SU-DHL-6 (cell line): ENCODE results near the gene RIOX2.

Experiments used
- H2AFZ ChIP-seq: fragments of 200-600 bp; sonication (generic); 2 replicates; pipeline ENCODE4 v1.6.1; 2014; ENCODE audit warnings: low read depth, mild to moderate bottlenecking, moderate library complexity, mixed read lengths, antibody characterized with exemption, low read length; ENCODE audit not compliant: severe bottlenecking
- H3F3A ChIP-seq: fragments of 200-600 bp; shearing (Covaris generic); 2 replicates; pipeline ENCODE4 v1.6.0; 2016; ENCODE audit warnings: antibody characterized with exemption, mild to moderate bottlenecking; ENCODE audit not compliant: insufficient read depth
- H3K27ac ChIP-seq: fragments of 200-600 bp; sonication (generic); 2 replicates; pipeline ENCODE4 v1.5.1; 2016; ENCODE audit warnings: low read depth, mild to moderate bottlenecking, low read length, moderate library complexity, mixed read lengths
- H3K27me3 ChIP-seq: fragments of 200-600 bp; sonication (generic), shearing (Covaris generic); 2 replicates; pipeline ENCODE4 v1.6.0; 2014; ENCODE audit warnings: mild to moderate bottlenecking, low read length
- H3K36me3 ChIP-seq: fragments of 200-600 bp; sonication (generic); 2 replicates; pipeline ENCODE4 v1.6.1; 2014; ENCODE audit warnings: mild to moderate bottlenecking, low read length, mixed read lengths
- H3K4me2 ChIP-seq: fragments of 300-600, 200-600 bp; shearing (Covaris generic), sonication (generic); 2 replicates; pipeline ENCODE4 v1.6.0; 2014; ENCODE audit warnings: low read length, low read depth, mild to moderate bottlenecking; ENCODE audit not compliant: poor library complexity, severe bottlenecking
- H3K4me3 ChIP-seq: fragments of 200-600 bp; sonication (generic); 2 replicates; pipeline ENCODE4 v1.5.1; 2014; ENCODE audit warnings: antibody characterized with exemption, low read length, mild to moderate bottlenecking, mixed read lengths; ENCODE audit not compliant: insufficient read depth, poor library complexity, severe bottlenecking
- H3K79me2 ChIP-seq: fragments of 200-600 bp; sonication (generic); 2 replicates; pipeline ENCODE4 v1.6.1; 2014; ENCODE audit warnings: mild to moderate bottlenecking, low read length, moderate library complexity; ENCODE audit not compliant: insufficient read depth
- H3K9ac ChIP-seq: fragments of 200-600 bp; sonication (generic); 2 replicates; pipeline ENCODE4 v1.7.0; 2014; ENCODE audit warnings: mild to moderate bottlenecking, low read length
- H3K9me2 ChIP-seq: fragments of 200-600 bp; sonication (generic); replicated peaks from 2 replicates; pipeline ENCODE4 v1.6.1; 2014; ENCODE audit warnings: low read length; ENCODE audit not compliant: insufficient read depth
- H3K9me3 ChIP-seq: fragments of 200-600 bp; sonication (generic); 2 replicates; pipeline ENCODE4 v1.6.1; 2014; ENCODE audit warnings: low read length, mixed read lengths; ENCODE audit not compliant: insufficient read depth
- H4K20me1 ChIP-seq: fragments of 200-600 bp; sonication (generic); 2 replicates; pipeline ENCODE4 v1.6.1; 2014; ENCODE audit warnings: low read depth, mild to moderate bottlenecking, antibody characterized with exemption, low read length, moderate library complexity, mixed read lengths
- CTCF ChIP-seq: fragments of 200-600 bp; sonication (generic); IDR thresholded peaks from one replicate; pipeline ENCODE4 v1.5.1; 2017; ENCODE audit warnings: antibody characterized with exemption, mild to moderate bottlenecking, low read length, moderate library complexity; ENCODE audit not compliant: insufficient read depth, poor library complexity, severe bottlenecking
- EZH2phosphoT487 ChIP-seq: fragments of 200-600 bp; sonication (generic), shearing (Covaris generic); conservative IDR thresholded peaks from 2 replicates; pipeline ENCODE4 v1.6.1; 2018; ENCODE audit warnings: mild to moderate bottlenecking, antibody characterized with exemption, low read length, moderate library complexity, mixed read lengths

Gene RIOX2

GRCh38 chr3:97971679-97972567, at the start of gene RIOX2:
Gene RIOX2 (minus strand): TSS chr3:97972431. CDS start chr3:97967593, 4,838 bp downstream.
- Histone ChIP-seq H4K20me1 (no peaks in the 10 kb centered on the region), H3K27me3 (no peaks in the 10 kb centered on the region), H3K4me2 (peak within 1 kb of the TSS; percentile 75), H3K9ac (peak within 1 kb of the TSS; percentile 55), H3F3A (peaks cover 9% of the 10 kb centered on the region; the same call in 1 of the 2 replicates), H3K9me2 (no peaks in the 10 kb centered on the region), H2AFZ (peak within 1 kb of the TSS; percentile 76), H3K27ac (peak within 1 kb of the TSS; percentile 46), H3K79me2 (peaks cover 48% of the 10 kb centered on the region), H3K36me3 (no peaks in the 10 kb centered on the region; the same call in 1 of the 2 replicates), H3K4me3 (peak within 1 kb of the TSS; percentile 43), H3K9me3 (no peaks in the 10 kb centered on the region)
- no peak for TF ChIP-seq EZH2phosphoT487
- TF ChIP-seq CTCF: no peak

- no peak for TF ChIP-seq CTCF
- no peak for TF ChIP-seq EZH2phosphoT487
- no peak overlapping the region for H2AFZ ChIP-seq
- H3K27me3 ChIP-seq: no peaks in the 10 kb centered on the region
- H3K9me2 ChIP-seq: no peaks in the 10 kb centered on the region
- H3K4me3 ChIP-seq: no peak overlapping the region
- H3K4me2 ChIP-seq: no peak overlapping the region
- no peak overlapping the region for H3K9ac ChIP-seq
- H3K79me2 ChIP-seq: no peaks in the 10 kb centered on the region
- H3K27ac ChIP-seq: no peak overlapping the region
- no peaks in the 10 kb centered on the region for H4K20me1 ChIP-seq
- no peaks in the 10 kb centered on the region for H3K36me3 ChIP-seq
- no peaks in the 10 kb centered on the region for H3F3A ChIP-seq
- H3K9me3 ChIP-seq: no peaks in the 10 kb centered on the region
These were observed 48.2 kb upstream of the RIOX2 start for GRCh38 chr3:98020412-98020811.

- Histone ChIP-seq H3K79me2 (no peaks in the 10 kb centered on the region), H3K27me3 (no peaks in the 10 kb centered on the region), H3K9ac (no peak overlapping the region), H3K9me2 (no peaks in the 10 kb centered on the region), H3K27ac (no peak overlapping the region), H3K9me3 (no peaks in the 10 kb centered on the region), H3K4me3 (no peak overlapping the region), H3F3A (no peaks in the 10 kb centered on the region), H3K36me3 (no peaks in the 10 kb centered on the region), H4K20me1 (no peaks in the 10 kb centered on the region), H2AFZ (no peak overlapping the region), H3K4me2 (no peak overlapping the region)
- TF ChIP-seq EZH2phosphoT487: no peak
- TF ChIP-seq CTCF: no peak
These were observed 46.1 kb upstream of the RIOX2 start for GRCh38 chr3:98018301-98018700.
